Left colon (tissue), 2 donors: ENCODE results near the gene TROAP. TPM values are rescaled to one million over a fixed set of nuclear protein-coding genes. Genes with fewer than 3 reads are reported as not detected.
A peak's percentile ranks its signal among the peaks of the same experiment; 100 is the strongest.
"Not testable (repeated sequence)": the region's sequence is repeated elsewhere in the genome, so short reads cannot be mapped to it uniquely, and the experiment has no call there.

Source experiments
- ATAC-seq: fragments of 200-7000 bp; cut with Tn5 transposase; one replicate; pipeline ENCODE4 v1.9.1; 2020; ENCODE audit warnings: mild to moderate bottlenecking, moderate library complexity
- DNase-seq, 2 donors: peaks; one replicate each; pipeline ENCODE4 v3.0.0-alpha.2; 2020
- intact Hi-C, 2 donors: fragments of 100-400 bp; cut with DNase I in 1 of 2; cut with micrococcal nuclease in 1 of 2; formaldehyde crosslinking; loops; one replicate each; pipeline versions ENCODE4 v1.11.2 to v1.14.0; 2022; cut with DNase I, micrococcal nuclease
- total RNA-seq, 2 donors: library from RNA; stranded (reverse); fragmentation: NEBNext Ultra II Directional; extraction: Animal tissue kit (Norgen Biotek cat#: 25700); gene quantifications; one replicate each; pipeline ENCODE4 v1.2.1, GENCODE V29; 2021
- donor health status: DM: no; HTN: no; CAD: no.
- donor health status: DM: yes; HTN: yes; CAD: no.

TROAP gene
- total RNA-seq, 2 donors from 2014 or later, result 4.9 to 12.4 TPM

- intact Hi-C loops, ATAC-seq, DNase-seq: not testable (repeated sequence)
Measured at GRCh38 chr12:49320411-49321103, 2.5 kb upstream of the TROAP start.

GRCh38 chr12:49322367-49322707 is 718 bp upstream of the TROAP start:
- intact Hi-C loops, result no loop called here
- no peak for DNase-seq
- ATAC-seq, result no peak

GRCh38 chr12:49323524-49324097 is 556 bp downstream of the TROAP start:
- ATAC-seq, result no peak
- no peak for DNase-seq
- intact Hi-C loops, result no loop called here

- ATAC-seq, result no peak
- no peak for DNase-seq
- intact Hi-C loops, result no loop called here
Measured at GRCh38 chr12:49325606-49326005, 2.6 kb downstream of the TROAP start.

GRCh38 chr12:49327368-49327767 is 4.3 kb downstream of the TROAP start:
- ATAC-seq (no peak), DNase-seq (no peak)
- intact Hi-C loops, result no loop called here

GRCh38 chr12:49327887-49328286 is 4.8 kb downstream of the TROAP start:
- no peak for DNase-seq
- intact Hi-C loops, result no loop called here
- no peak for ATAC-seq

GRCh38 chr12:49328816-49329215 is 5.8 kb downstream of the TROAP start:
- intact Hi-C loops, result no loop called here
- DNase-seq (no peak), ATAC-seq (no peak)

- no peak for ATAC-seq
- DNase-seq, result no peak
- intact Hi-C loops, result no loop called here
Measured at GRCh38 chr12:49330032-49330619, 7.1 kb downstream of the TROAP start.

- ATAC-seq, result no peak
- intact Hi-C loops, result no loop called here
- DNase-seq, result no peak
Measured at GRCh38 chr12:49330631-49331379, 7.8 kb downstream of the TROAP start.

GRCh38 chr12:49331380-49332222 is 8.5 kb downstream of the TROAP start:
- peak; percentile 94 for ATAC-seq
- intact Hi-C loops, result no loop called here
- DNase-seq, result peak; percentile 72

- no peak for DNase-seq
- intact Hi-C loops, result no loop called here
- no peak for ATAC-seq
Measured at GRCh38 chr12:49332441-49332861, 9.4 kb downstream of the TROAP start.

GRCh38 chr12:49332891-49333371 is 9.9 kb downstream of the TROAP start:
- DNase-seq, result no peak
- ATAC-seq, result no peak
- intact Hi-C loops, result no loop called here

GRCh38 chr12:49333778-49334177 is 10.7 kb downstream of the TROAP start:
- ATAC-seq, intact Hi-C loops, DNase-seq: not testable (repeated sequence)

GRCh38 chr12:49334226-49334625 is 11.2 kb downstream of the TROAP start:
- ATAC-seq, result no peak
- no peak for DNase-seq
- intact Hi-C loops, result no loop called here

- intact Hi-C loops, result loop anchor here in 1 of 2 donors (5.0 kb wide), 1 partner anchor 47 kb away; no protein-coding TSS in a partner anchor
- ATAC-seq, result no peak
- no peak for DNase-seq
Measured at GRCh38 chr12:49334681-49335080, 11.6 kb downstream of the TROAP start.

GRCh38 chr12:49335118-49335954 is 12.3 kb downstream of the TROAP start:
- DNase-seq (no peak), ATAC-seq (no peak)
- intact Hi-C loops, result loop anchor here in 1 of 2 donors (5.0 kb wide), 1 partner anchor 48 kb away; no protein-coding TSS in a partner anchor

GRCh38 chr12:49335955-49336644 is 13.0 kb downstream of the TROAP start:
- ATAC-seq (no peak), DNase-seq (no peak)
- intact Hi-C loops, result loop anchor here in 1 of 2 donors (5.0 kb wide), 1 partner anchor 49 kb away; no protein-coding TSS in a partner anchor
